Upper lobe of left lung (tissue), 6 donors: Measurements from ENCODE around the gene SNTB2. TPM values are rescaled to one million over a fixed set of nuclear protein-coding genes. Genes with fewer than 3 reads are reported as not detected.

Experiments
- ATAC-seq, 2 donors: fragments of 200-7000 bp; cut with Tn5 transposase; one replicate each; pipeline ENCODE4 v1.9.1; 2022; ENCODE audit warnings: mild to moderate bottlenecking in 2 of 2, moderate library complexity in 2 of 2; ENCODE audit not compliant: low FRiP score in 2 of 2
- DNase-seq, 2 donors: peaks; one replicate each; pipeline ENCODE4 v3.0.0-alpha.2; 2019 to 2020
- H3K27ac ChIP-seq, 4 donors: fragments of 200-600 bp; sonication (generic); one replicate each; pipeline ENCODE4 v1.5.1; 2016 to 2019
- H3K27me3 ChIP-seq, 4 donors: fragments of 200-600 bp; sonication (generic); one replicate each; pipeline ENCODE4 v1.5.1; 2017 to 2019
- H3K36me3 ChIP-seq, 4 donors: fragments of 200-600 bp; sonication (generic); one replicate each; pipeline ENCODE4 v1.5.1; 2016 to 2019
- H3K4me1 ChIP-seq, 4 donors: fragments of 200-600 bp; sonication (generic); one replicate each; pipeline ENCODE4 v1.5.1; 2018 to 2019
- H3K4me3 ChIP-seq, 4 donors: fragments of 200-600 bp; sonication (generic); one replicate each; pipeline ENCODE4 v1.5.1; 2017 to 2019; ENCODE audit warnings: mild to moderate bottlenecking in 2 of 4, moderate library complexity in 1 of 4
- H3K9me3 ChIP-seq, 4 donors: fragments of 200-600 bp; sonication (generic); one replicate each; pipeline ENCODE4 v1.5.1; 2018 to 2019
- EP300 ChIP-seq, 4 donors: sonication (generic); formaldehyde crosslinking; IDR thresholded peaks; one replicate each; pipeline ENCODE4 v1.5.1; 2017; ENCODE audit warnings: antibody characterized with exemption in 4 of 4, control low read depth in 2 of 4
- POLR2A ChIP-seq, 4 donors: fragments of 450-650 bp; IDR thresholded peaks; one replicate each; pipeline ENCODE4 v1.5.1; 2016 to 2017; ENCODE audit warnings: antibody characterized with exemption in 4 of 4, mild to moderate bottlenecking in 2 of 4
- POLR2AphosphoS5 ChIP-seq, 2 donors: sonication (generic); formaldehyde crosslinking; IDR thresholded peaks; one replicate each; pipeline ENCODE4 v1.5.1; 2017; ENCODE audit warnings: antibody characterized with exemption in 2 of 2
- WGBS, 2 donors: methylation state at CpG; one replicate each; pipeline ENCODE4 v1.1.5; 2017 to 2018; 5-methylcytosine and 5-hydroxymethylcytosine counted together
- total RNA-seq, 6 donors: library from RNA; depleted of rRNA in 4 of 6; stranded (reverse); fragments of >200 nt in 4 of 6; gene quantifications; one replicate each; pipeline versions ENCODE4 v1.1.0 to v1.2.1, GENCODE V29; 2016 to 2021
- TF ChIP-seq, protein P1 (sequence below), 6 experiments: fragments of 450-650 bp in 4 of 6; fragments of 200-600 bp in 2 of 6; sonication (generic) in 2 of 6; IDR thresholded peaks; one replicate each; pipeline ENCODE4 v1.5.1; 2016 to 2019; ENCODE audit warnings: antibody characterized with exemption in 6 of 6
- donor health status: DM: no; HTN: no; CAD: no; lungs with moderate emphysema.
- donor health status: DM: no; HTN: yes; CAD: no; lungs with severe emphysema.

Gene SNTB2
- total RNA-seq, 6 donors from 2014 or later, result 24.1 to 41.2 (median 30.5) TPM

DNA sequence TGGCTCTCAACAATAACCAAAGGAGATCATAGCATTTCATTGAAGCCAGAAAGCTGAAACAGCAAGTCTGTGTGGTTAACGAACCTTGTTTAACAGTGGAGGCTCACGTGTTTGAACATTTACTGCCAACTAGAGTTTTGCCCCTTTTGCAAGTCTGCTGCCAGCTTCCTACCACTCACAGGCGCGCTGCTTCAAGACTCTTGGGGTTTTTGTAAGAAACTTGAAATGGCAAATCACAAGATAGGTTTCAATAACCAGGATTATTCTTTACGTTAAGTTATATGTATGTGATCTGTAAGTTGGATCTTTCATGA lies 1.2 kb downstream of the SNTB2 start:
- Histone ChIP-seq H3K9me3 (no peaks in the 10 kb centered on the region), H3K36me3 (no peaks in the 10 kb centered on the region), H3K4me1 (peaks cover 33 to 47% (median 38%) of the 10 kb centered on the region in 4 donors), H3K27ac (peak overlapping the region; percentile 91 to 97 (median 95)), H3K4me3 (peak overlapping the region; percentile 59 to 89 (median 78)), H3K27me3 (no peaks in the 10 kb centered on the region)
- DNase-seq (peak in 1 of 2 donors; percentile 42), ATAC-seq (no peak)
- 1 to 3% methylated on average over 5 of the region's 5 CpGs for WGBS, 2 donors
- TF ChIP-seq POLR2AphosphoS5 (IDR thresholded peaks at IDR 0.05) (no peak), POLR2A (IDR thresholded peaks at IDR 0.05) (no peak), EP300 (IDR thresholded peaks at IDR 0.05) (no peak)
- TF ChIP-seq, protein P1, sequence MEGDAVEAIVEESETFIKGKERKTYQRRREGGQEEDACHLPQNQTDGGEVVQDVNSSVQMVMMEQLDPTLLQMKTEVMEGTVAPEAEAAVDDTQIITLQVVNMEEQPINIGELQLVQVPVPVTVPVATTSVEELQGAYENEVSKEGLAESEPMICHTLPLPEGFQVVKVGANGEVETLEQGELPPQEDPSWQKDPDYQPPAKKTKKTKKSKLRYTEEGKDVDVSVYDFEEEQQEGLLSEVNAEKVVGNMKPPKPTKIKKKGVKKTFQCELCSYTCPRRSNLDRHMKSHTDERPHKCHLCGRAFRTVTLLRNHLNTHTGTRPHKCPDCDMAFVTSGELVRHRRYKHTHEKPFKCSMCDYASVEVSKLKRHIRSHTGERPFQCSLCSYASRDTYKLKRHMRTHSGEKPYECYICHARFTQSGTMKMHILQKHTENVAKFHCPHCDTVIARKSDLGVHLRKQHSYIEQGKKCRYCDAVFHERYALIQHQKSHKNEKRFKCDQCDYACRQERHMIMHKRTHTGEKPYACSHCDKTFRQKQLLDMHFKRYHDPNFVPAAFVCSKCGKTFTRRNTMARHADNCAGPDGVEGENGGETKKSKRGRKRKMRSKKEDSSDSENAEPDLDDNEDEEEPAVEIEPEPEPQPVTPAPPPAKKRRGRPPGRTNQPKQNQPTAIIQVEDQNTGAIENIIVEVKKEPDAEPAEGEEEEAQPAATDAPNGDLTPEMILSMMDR (IDR thresholded peaks at IDR 0.05), result no peak

DNA sequence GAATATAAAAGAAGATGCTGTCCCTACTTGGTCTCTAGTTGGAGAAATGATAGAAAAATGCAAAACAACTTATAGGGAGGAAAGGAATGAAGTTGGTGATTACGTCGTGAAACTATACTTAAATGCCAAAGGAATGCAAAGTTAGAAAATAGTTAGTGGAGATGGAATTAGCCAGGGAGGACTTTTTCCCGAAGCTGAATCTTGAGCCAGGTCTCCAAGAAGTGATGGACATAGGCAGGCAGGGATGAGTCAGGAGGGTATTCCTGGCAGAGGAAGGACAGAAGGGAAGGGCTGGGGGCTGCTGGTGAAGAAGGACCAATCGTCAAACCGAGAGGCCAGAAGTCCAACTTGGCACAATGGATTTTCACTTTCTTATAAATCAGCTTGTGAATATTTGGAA lies 1.8 kb downstream of the SNTB2 start:
- H3K36me3 ChIP-seq, result no peaks in the 10 kb centered on the region
- DNase-seq (no peak), ATAC-seq (no peak)
- H3K4me3 ChIP-seq, result peak overlapping the region in 3 of 4 donors; percentile 72 to 89 (median 83)
- no peak for TF ChIP-seq EP300 (IDR thresholded peaks at IDR 0.05)
- TF ChIP-seq, protein P1 (IDR thresholded peaks at IDR 0.05), result no peak
- peaks cover 35 to 48% (median 39%) of the 10 kb centered on the region in 4 donors for H3K4me1 ChIP-seq
- peak overlapping the region in 3 of 4 donors; percentile 95 to 97 (median 95) for H3K27ac ChIP-seq
- WGBS, 2 donors, result 21 to 27% methylated on average over 5 of the region's 5 CpGs
- no peaks in the 10 kb centered on the region for H3K9me3 ChIP-seq
- H3K27me3 ChIP-seq, result no peaks in the 10 kb centered on the region

DNA sequence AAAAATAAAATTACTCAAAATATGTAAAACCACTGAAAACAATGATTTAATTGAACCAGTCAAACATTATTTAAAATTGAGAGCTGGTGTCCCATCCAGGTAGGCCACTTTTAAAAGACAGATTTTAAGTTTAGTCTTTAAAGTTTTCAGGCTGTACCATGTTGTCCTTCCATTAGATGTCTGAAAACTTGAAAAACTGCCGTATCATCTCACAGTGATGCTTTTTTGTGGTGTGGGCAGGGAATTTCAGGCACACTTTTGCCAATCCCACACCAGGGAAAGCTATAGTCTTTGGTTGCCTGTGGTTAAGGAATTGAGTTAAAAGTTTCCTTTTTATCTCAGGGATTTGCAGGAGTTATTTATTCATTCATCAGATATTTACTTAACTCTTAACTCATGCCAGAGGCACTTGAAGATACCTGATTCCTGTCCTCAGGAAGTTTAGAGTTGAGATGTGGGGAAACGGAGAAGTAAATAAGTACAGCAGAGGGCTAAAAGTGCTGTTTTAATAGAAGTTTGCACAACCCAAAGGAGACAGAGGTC lies 3.2 kb downstream of the SNTB2 start:
- no peaks in the 10 kb centered on the region for H3K9me3 ChIP-seq
- H3K4me1 ChIP-seq, result peaks cover 39 to 53% (median 46%) of the 10 kb centered on the region in 4 donors

DNA sequence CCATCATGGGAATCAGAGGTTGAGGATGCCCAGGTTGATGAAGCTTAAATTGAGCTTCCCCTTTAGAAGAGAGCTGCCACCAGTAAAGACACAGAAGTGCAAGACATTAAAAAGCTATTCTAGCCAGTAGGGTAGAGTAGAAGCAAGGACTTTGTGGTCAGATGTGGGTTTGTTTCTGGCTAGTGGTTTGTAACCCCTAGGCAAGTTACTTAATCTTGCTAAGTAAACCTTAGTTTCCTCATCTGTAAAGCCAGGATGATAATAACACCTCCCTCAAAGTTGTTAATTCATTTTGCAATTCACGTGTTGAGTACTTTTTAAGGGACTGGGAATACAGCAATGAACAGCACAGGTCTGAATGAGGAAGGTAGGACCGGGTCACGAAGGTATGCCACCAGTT lies 3.6 kb downstream of the SNTB2 start:
- TF ChIP-seq, protein P1 (IDR thresholded peaks at IDR 0.05), result no peak
- TF ChIP-seq POLR2A (IDR thresholded peaks at IDR 0.05) (no peak), EP300 (IDR thresholded peaks at IDR 0.05) (no peak), POLR2AphosphoS5 (IDR thresholded peaks at IDR 0.05) (no peak)

More for the DNA sequence above, 3.2 kb downstream of the SNTB2 start:
- 48 to 57% methylated on average over 2 of the region's 2 CpGs for WGBS, 2 donors
- H3K27me3 ChIP-seq, result no peaks in the 10 kb centered on the region
- TF ChIP-seq, protein P1 (IDR thresholded peaks at IDR 0.05), result no peak
- TF ChIP-seq EP300 (IDR thresholded peaks at IDR 0.05), result no peak
- no peak for TF ChIP-seq POLR2A (IDR thresholded peaks at IDR 0.05)
- TF ChIP-seq POLR2AphosphoS5 (IDR thresholded peaks at IDR 0.05), result no peak
- peak overlapping the region in 1 of 4 donors; percentile 11 for H3K27ac ChIP-seq
- ATAC-seq (no peak), DNase-seq (no peak)
- peak overlapping the region in 1 of 4 donors; percentile 83 for H3K4me3 ChIP-seq
- H3K36me3 ChIP-seq, result no peaks in the 10 kb centered on the region

DNA sequence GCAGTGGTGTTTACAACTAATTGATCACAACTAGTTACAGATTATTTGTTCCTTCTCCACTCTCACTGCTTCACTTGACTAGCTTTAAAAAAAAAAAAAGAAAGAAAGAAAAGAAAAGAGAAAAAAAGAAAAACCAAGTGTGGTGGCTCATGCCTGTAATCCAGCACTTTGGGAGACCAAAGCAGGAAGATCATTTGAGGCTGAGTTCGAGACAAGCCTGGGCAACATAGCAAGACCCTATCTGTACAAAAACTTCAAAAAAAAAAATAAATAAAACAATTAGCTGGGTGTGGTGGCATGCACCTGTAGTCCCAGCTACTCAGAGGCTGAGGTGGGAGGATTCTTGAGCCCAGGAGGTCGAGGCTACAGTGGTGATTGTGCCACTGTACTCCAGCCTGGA lies 4.2 kb downstream of the SNTB2 start:
- no peak for TF ChIP-seq POLR2A (IDR thresholded peaks at IDR 0.05)
- no peak for TF ChIP-seq EP300 (IDR thresholded peaks at IDR 0.05)
- TF ChIP-seq, protein P1 (IDR thresholded peaks at IDR 0.05), result no peak
- no peak for TF ChIP-seq POLR2AphosphoS5 (IDR thresholded peaks at IDR 0.05)
- Histone ChIP-seq H3K4me3 (no peak overlapping the region), H3K36me3 (no peaks in the 10 kb centered on the region), H3K27ac (peak overlapping the region in 1 of 4 donors; percentile 11), H3K4me1 (peaks cover 37 to 56% (median 48%) of the 10 kb centered on the region in 4 donors), H3K27me3 (no peaks in the 10 kb centered on the region), H3K9me3 (no peaks in the 10 kb centered on the region)
- DNase-seq (no peak), ATAC-seq (no peak)
- 95 to 96% methylated on average over 2 of the region's 2 CpGs for WGBS, 2 donors

More for the DNA sequence above, 3.6 kb downstream of the SNTB2 start:
- Histone ChIP-seq H3K27ac (peak overlapping the region in 1 of 4 donors; percentile 11), H3K27me3 (no peaks in the 10 kb centered on the region), H3K4me1 (peaks cover 39 to 55% (median 49%) of the 10 kb centered on the region in 4 donors), H3K36me3 (no peaks in the 10 kb centered on the region), H3K9me3 (no peaks in the 10 kb centered on the region), H3K4me3 (no peak overlapping the region)
- WGBS, 2 donors, result 54 to 79% methylated on average over 3 of the region's 3 CpGs
- no peak for ATAC-seq
- no peak for DNase-seq
